Measurements from ENCODE around the gene LZTR1. TPM values are rescaled to one million over a fixed set of nuclear protein-coding genes. Genes with fewer than 3 reads are reported as not detected.
A peak's percentile ranks its signal among the peaks of the same experiment; 100 is the strongest.

Gene LZTR1
- polyA plus RNA-seq, 1 of the 3 experiments (the other 2 are of a cell fraction) = 37.7 TPM

- peak overlapping the region; percentile 71 to 97 for H3K27ac ChIP-seq (ENCODE audit: low read depth in 2 of 2, low read length in 1 of 2)
- DNase-seq = peak; percentile 96
- no peaks in the 10 kb centered on the region for H4K20me1 ChIP-seq (ENCODE audit: insufficient read depth)
- peak overlapping the region; percentile 76 to 78 for H3K4me3 ChIP-seq (ENCODE audit: low read depth in 2 of 2, low read length in 1 of 2)
- H3K9me3 ChIP-seq = no peaks in the 10 kb centered on the region
- H3K9me2 ChIP-seq = no peaks in the 10 kb centered on the region
- ChIA-PET CTCF (interaction anchor here (0.9 to 1.6 kb wide), 4 partner anchors 88 to 209 kb away, joined by 3 to 5 read pairs (median 3); no protein-coding TSS in a partner anchor), POLR2A (interaction anchor here (1.1 to 4.0 kb wide), 8 partner anchors 11 to 129 kb away, joined by 3 to 34 read pairs (median 6); partner anchors contain the start of genes LRRC74B, LZTR1 and THAP7)
- H3F3A ChIP-seq (replicated peaks; ENCODE audit: insufficient read depth) = peaks cover 5% of the 10 kb centered on the region
- 2% methylated on average over 8 of the region's 40 CpGs for WGBS (ENCODE audit: low lambda C conversion rate)
- H3K27me3 ChIP-seq (ENCODE audit: insufficient read depth) = no peaks in the 10 kb centered on the region
- peak overlapping the region; percentile 95 for H3K4me2 ChIP-seq
- H3K9ac ChIP-seq = peak overlapping the region; percentile 82
- H3K36me3 ChIP-seq (replicated peaks in 1 of 2; ENCODE audit: control insufficient read depth in 1 of 2, insufficient read depth in 2 of 2, low read length in 1 of 2) = no peaks in the 10 kb centered on the region
- H2AFZ ChIP-seq (ENCODE audit: low read depth) = peak overlapping the region; percentile 92
- H3K79me2 ChIP-seq (ENCODE audit: insufficient read depth) = peaks cover 7% of the 10 kb centered on the region; the same call in 1 of the 2 replicates
- TF ChIP-seq, protein P1, sequence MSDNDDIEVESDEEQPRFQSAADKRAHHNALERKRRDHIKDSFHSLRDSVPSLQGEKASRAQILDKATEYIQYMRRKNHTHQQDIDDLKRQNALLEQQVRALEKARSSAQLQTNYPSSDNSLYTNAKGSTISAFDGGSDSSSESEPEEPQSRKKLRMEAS (IDR thresholded peaks at IDR 0.05; ENCODE audit: low read depth) = peak; percentile 58; the same call in 1 of the 2 replicates
- no peak for TF ChIP-seq CHD2 (IDR thresholded peaks at IDR 0.05; ENCODE audit: low read length, partially characterized antibody)
- TF ChIP-seq GABPA (IDR thresholded peaks at IDR 0.05; ENCODE audit: low read depth) = no peak
- no peak for TF ChIP-seq TEAD4 (IDR thresholded peaks at IDR 0.05; ENCODE audit: borderline replicate concordance, insufficient read depth)
- TF ChIP-seq EP300 (IDR thresholded peaks at IDR 0.05; ENCODE audit: borderline replicate concordance in 1 of 2, low read depth in 1 of 2, low read length in 1 of 2) = peak in 1 of 2 experiments; percentile 42; a peak in 1 of 4 replicates
- TF ChIP-seq JUND (IDR thresholded peaks at IDR 0.05) = no peak
- no peak for TF ChIP-seq FOXJ3 (CRISPR knock-in tag; IDR thresholded peaks at IDR 0.05)
- no peak for TF ChIP-seq GATA2 (CRISPR knock-in tag; IDR thresholded peaks at IDR 0.05)
- no peak for TF ChIP-seq SMC3 (IDR thresholded peaks at IDR 0.05; ENCODE audit: low read depth, low read length)
- TF ChIP-seq RFX5 (IDR thresholded peaks at IDR 0.05; ENCODE audit: low read length) = peak; percentile 68
- TF ChIP-seq TAF1 (IDR thresholded peaks at IDR 0.05; ENCODE audit: borderline replicate concordance, low read depth, low read length) = no peak
- no peak for TF ChIP-seq FOXM1 (IDR thresholded peaks at IDR 0.05; ENCODE audit: low read depth)
- peak; percentile 96 for TF ChIP-seq MXI1 (IDR thresholded peaks at IDR 0.05; ENCODE audit: low read depth, low read length)
- TF ChIP-seq USF2 (IDR thresholded peaks at IDR 0.05; ENCODE audit: borderline replicate concordance, low read depth, low read length) = no peak
- no peak for TF ChIP-seq SIN3A (IDR thresholded peaks at IDR 0.05; ENCODE audit: borderline replicate concordance, low read depth, low read length)
- TF ChIP-seq TCF12 (IDR thresholded peaks at IDR 0.05) = no peak
- TF ChIP-seq, protein P2, sequence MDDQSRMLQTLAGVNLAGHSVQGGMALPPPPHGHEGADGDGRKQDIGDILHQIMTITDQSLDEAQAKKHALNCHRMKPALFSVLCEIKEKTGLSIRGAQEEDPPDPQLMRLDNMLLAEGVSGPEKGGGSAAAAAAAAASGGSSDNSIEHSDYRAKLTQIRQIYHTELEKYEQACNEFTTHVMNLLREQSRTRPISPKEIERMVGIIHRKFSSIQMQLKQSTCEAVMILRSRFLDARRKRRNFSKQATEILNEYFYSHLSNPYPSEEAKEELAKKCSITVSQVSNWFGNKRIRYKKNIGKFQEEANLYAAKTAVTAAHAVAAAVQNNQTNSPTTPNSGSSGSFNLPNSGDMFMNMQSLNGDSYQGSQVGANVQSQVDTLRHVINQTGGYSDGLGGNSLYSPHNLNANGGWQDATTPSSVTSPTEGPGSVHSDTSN (IDR thresholded peaks at IDR 0.05) = peak; percentile 90
- peaks cover 15 to 45% of the 10 kb centered on the region in 2 experiments; a peak in 3 of 4 replicates for H3K4me1 ChIP-seq (ENCODE audit: control insufficient read depth in 1 of 2, insufficient read depth in 2 of 2, low read depth in 1 of 2, low read length in 1 of 2)
Measured at GRCh38 chr22:21014202-21014725, 32.2 kb downstream of the LZTR1 start.

Data from SK-N-SH (cell line).